ENCODE data around the gene NRDC. TPM values are rescaled to one million over a fixed set of nuclear protein-coding genes. Genes with fewer than 3 reads are reported as not detected.
"Not testable (repeated sequence)": the region's sequence is repeated elsewhere in the genome, so short reads cannot be mapped to it uniquely, and the experiment has no call there.

The NRDC gene
- total and polyA plus RNA-seq, 3 donors from 2014 or later = 108 to 264 (median 185) TPM

DNA sequence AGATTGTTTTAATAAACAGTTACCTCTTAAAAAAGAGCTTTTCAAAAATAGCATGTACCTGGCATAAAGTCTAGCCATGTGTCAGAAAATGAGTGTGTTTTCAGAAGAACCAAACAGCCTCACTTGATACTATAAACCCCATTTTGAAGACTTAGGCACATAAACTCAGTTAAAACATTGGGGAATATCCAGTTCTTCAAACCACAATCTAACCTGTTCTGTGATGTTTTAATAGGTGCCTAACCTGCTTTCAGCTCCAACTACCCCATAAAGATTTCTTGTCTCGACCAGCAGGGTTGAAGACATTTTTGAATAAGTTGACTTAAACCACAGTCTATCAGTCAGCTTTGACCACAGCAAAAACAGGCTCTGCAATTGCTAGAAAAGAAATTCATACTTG is 41.3 kb downstream of the NRDC start:
- H3K4me3 ChIP-seq = no peak overlapping the region
- no peak overlapping the region for H3K27ac ChIP-seq
- H3K27me3 ChIP-seq = no peaks in the 10 kb centered on the region
- intact Hi-C loops (cut with DNase I; ENCODE audit: low total_unique reads) = no loop called here
- 90 to 97% methylated on average over 1 of the region's 1 CpG for WGBS, 2 donors
- H3K4me1 ChIP-seq = no peaks in the 10 kb centered on the region
- TF ChIP-seq, protein P1, sequence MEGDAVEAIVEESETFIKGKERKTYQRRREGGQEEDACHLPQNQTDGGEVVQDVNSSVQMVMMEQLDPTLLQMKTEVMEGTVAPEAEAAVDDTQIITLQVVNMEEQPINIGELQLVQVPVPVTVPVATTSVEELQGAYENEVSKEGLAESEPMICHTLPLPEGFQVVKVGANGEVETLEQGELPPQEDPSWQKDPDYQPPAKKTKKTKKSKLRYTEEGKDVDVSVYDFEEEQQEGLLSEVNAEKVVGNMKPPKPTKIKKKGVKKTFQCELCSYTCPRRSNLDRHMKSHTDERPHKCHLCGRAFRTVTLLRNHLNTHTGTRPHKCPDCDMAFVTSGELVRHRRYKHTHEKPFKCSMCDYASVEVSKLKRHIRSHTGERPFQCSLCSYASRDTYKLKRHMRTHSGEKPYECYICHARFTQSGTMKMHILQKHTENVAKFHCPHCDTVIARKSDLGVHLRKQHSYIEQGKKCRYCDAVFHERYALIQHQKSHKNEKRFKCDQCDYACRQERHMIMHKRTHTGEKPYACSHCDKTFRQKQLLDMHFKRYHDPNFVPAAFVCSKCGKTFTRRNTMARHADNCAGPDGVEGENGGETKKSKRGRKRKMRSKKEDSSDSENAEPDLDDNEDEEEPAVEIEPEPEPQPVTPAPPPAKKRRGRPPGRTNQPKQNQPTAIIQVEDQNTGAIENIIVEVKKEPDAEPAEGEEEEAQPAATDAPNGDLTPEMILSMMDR (IDR thresholded peaks at IDR 0.05) = no peak
- TF ChIP-seq POLR2A (IDR thresholded peaks at IDR 0.05) = no peak
- H3K9me3 ChIP-seq = no peaks in the 10 kb centered on the region
- H3K36me3 ChIP-seq (ENCODE audit: low read depth, missing control alignments) = no peaks in the 10 kb centered on the region
- DNase-seq = no peak

DNA sequence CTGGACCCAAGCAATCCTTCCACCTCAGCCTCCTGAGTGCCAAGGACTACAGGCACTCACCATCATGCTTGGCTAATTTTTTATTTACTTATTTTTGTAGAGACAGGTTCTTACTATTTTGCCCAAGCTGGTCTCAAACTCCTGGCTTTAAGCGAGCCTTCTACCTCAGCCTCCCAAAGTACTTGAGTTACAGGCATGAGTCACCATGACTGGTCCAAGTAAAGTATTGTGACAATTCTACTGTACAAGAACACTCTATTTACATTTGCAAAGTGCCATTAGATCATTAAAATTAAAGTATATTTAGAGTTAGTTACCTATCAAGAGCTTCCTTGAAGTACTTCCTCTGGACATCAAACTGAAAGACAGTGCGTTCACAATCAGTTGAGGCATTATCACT is 44.8 kb downstream of the NRDC start:
- DNase-seq = no peak
- TF ChIP-seq, protein P1 (IDR thresholded peaks at IDR 0.05) = no peak
- no peak for TF ChIP-seq POLR2A (IDR thresholded peaks at IDR 0.05)
- H3K4me1 ChIP-seq = no peaks in the 10 kb centered on the region
- H3K36me3 ChIP-seq (ENCODE audit: low read depth, missing control alignments) = no peaks in the 10 kb centered on the region
- intact Hi-C loops (cut with DNase I; ENCODE audit: low total_unique reads) = no loop called here
- no peaks in the 10 kb centered on the region for H3K9me3 ChIP-seq
- 94 to 96% methylated on average over 2 of the region's 2 CpGs for WGBS, 2 donors
- no peak overlapping the region for H3K27ac ChIP-seq
- H3K27me3 ChIP-seq = no peaks in the 10 kb centered on the region
- no peak overlapping the region for H3K4me3 ChIP-seq

DNA sequence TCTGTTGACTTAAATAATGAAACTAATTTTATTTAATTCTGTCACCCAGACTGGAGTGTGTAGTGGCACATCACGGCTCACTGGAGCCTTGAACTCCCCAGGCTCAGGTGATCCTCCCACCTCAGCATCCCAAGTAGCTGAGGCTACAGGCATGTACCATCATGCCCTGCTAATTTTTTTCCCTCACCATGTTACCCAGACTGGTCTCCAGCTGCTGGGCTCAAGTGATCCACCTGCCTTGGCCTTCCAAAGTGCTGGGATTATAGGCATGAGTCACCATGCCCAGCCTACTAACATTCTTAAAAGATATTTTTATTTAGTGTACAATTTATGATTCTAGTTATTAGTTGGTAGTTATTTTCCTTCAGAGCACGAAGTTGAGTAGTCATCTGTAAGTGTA is 49.5 kb downstream of the NRDC start:
- Histone ChIP-seq H3K4me1 (no peaks in the 10 kb centered on the region), H3K9me3 (no peaks in the 10 kb centered on the region), H3K27me3 (no peaks in the 10 kb centered on the region), H3K4me3 (no peak overlapping the region), H3K36me3 (ENCODE audit: low read depth, missing control alignments) (no peaks in the 10 kb centered on the region), H3K27ac (no peak overlapping the region)
- intact Hi-C loops (cut with DNase I; ENCODE audit: low total_unique reads) = no loop called here
- TF ChIP-seq, protein P1 (IDR thresholded peaks at IDR 0.05) = no peak
- no peak for TF ChIP-seq POLR2A (IDR thresholded peaks at IDR 0.05)
- WGBS, 2 donors = 94 to 96% methylated on average over 2 of the region's 2 CpGs
- DNase-seq = no peak

DNA sequence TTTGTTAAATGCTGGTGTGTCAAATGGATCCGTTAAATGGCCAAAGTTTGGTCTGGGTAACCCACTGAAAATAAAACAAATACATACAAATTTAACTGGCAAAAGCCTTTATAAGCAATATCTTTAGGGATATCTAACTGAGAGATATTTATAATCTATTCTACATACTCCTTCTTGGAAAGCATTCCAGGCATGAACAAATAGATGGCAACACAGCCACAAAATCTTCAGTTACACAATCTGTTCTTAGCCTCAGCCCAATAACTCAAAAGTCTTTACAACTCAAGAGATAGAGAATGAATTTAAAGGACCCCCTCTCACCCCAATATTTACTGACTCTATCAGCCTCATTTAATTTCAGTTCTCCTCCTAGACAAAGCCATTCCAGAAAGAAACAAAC is 58.7 kb downstream of the NRDC start:
- H3K36me3 ChIP-seq (ENCODE audit: low read depth, missing control alignments) = no peaks in the 10 kb centered on the region
- no peak overlapping the region for H3K4me3 ChIP-seq
- TF ChIP-seq POLR2A (IDR thresholded peaks at IDR 0.05) = no peak
- TF ChIP-seq, protein P1 (IDR thresholded peaks at IDR 0.05) = no peak
- no peaks in the 10 kb centered on the region for H3K9me3 ChIP-seq
- no peaks in the 10 kb centered on the region for H3K27me3 ChIP-seq
- no peak overlapping the region for H3K27ac ChIP-seq
- 94 to 98% methylated on average over 1 of the region's 1 CpG for WGBS, 2 donors
- no peak for DNase-seq
- intact Hi-C loops (cut with DNase I; ENCODE audit: low total_unique reads) = no loop called here
- no peaks in the 10 kb centered on the region for H3K4me1 ChIP-seq

DNA sequence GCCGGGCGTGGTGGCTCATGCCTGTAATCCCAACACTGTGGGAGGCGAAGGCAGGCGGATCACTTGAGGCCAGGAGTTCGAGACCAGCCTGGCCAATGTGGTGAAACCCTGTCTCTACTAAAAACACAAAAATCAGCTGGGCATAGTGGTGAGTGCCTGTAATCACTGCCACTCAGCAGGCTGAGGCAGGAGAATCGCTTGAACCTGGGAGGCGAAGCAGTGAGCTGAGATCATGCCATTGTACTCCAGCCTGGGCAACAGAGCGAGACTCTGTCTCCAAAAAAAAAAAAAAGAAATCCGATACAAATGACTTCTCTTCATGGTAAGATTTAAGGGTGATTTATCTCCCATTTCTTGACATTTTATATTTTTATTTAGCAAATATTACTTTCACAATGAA is 59.5 kb downstream of the NRDC start:
- H3K36me3 ChIP-seq (ENCODE audit: low read depth, missing control alignments); H3K27ac ChIP-seq; H3K9me3 ChIP-seq; H3K4me3 ChIP-seq; H3K27me3 ChIP-seq; intact Hi-C loops (cut with DNase I; ENCODE audit: low total_unique reads); DNase-seq; H3K4me1 ChIP-seq: not testable (repeated sequence)
- WGBS, 2 donors = 91 to 94% methylated on average over 9 of the region's 9 CpGs
